Osteocyte (in vitro differentiated cells): Measurements from ENCODE around the gene SNX20. TPM values are rescaled to one million over a fixed set of nuclear protein-coding genes. Genes with fewer than 3 reads are reported as not detected.

Source experiments
- DNase-seq: peaks from one replicate; pipeline ENCODE4 v3.0.0; 2021; ENCODE audit warnings: mixed read lengths; ENCODE audit not compliant: unreplicated experiment; ENCODE audit errors: extremely low spot score
- H3K27ac Mint-ChIP-seq: one replicate; pipeline ENCODE4 v1.8.0; 2021; ENCODE audit warnings: mild to moderate bottlenecking, mixed read lengths; ENCODE audit not compliant: unreplicated experiment
- H3K27me3 Mint-ChIP-seq: one replicate; pipeline ENCODE4 v1.8.0; 2021; ENCODE audit warnings: mixed read lengths; ENCODE audit not compliant: unreplicated experiment
- H3K36me3 Mint-ChIP-seq: one replicate; pipeline ENCODE4 v1.8.0; 2021; ENCODE audit warnings: mixed read lengths; ENCODE audit not compliant: unreplicated experiment
- H3K4me1 Mint-ChIP-seq: one replicate; pipeline ENCODE4 v1.8.0; 2021; ENCODE audit warnings: mixed read lengths; ENCODE audit not compliant: unreplicated experiment
- H3K4me3 Mint-ChIP-seq: one replicate; pipeline ENCODE4 v1.8.0; 2021; ENCODE audit warnings: mild to moderate bottlenecking, moderate library complexity, mixed read lengths; ENCODE audit not compliant: unreplicated experiment
- H3K9me3 Mint-ChIP-seq: one replicate; pipeline ENCODE4 v1.8.0; 2021; ENCODE audit warnings: mixed read lengths; ENCODE audit not compliant: unreplicated experiment
- total RNA-seq: library from RNA; stranded (reverse); gene quantifications from 2 replicates; pipeline ENCODE4 v1.2.1, GENCODE V29; 2021
- TF ChIP-seq, protein P1 (sequence below): fragments of 200-600 bp; sonication (generic); IDR thresholded peaks from 2 replicates; pipeline ENCODE4 v1.5.0; 2021; ENCODE audit warnings: antibody characterized with exemption, mild to moderate bottlenecking, moderate library complexity

SNX20 gene
- total RNA-seq, 1 donor from 2014 or later = not detected

DNA sequence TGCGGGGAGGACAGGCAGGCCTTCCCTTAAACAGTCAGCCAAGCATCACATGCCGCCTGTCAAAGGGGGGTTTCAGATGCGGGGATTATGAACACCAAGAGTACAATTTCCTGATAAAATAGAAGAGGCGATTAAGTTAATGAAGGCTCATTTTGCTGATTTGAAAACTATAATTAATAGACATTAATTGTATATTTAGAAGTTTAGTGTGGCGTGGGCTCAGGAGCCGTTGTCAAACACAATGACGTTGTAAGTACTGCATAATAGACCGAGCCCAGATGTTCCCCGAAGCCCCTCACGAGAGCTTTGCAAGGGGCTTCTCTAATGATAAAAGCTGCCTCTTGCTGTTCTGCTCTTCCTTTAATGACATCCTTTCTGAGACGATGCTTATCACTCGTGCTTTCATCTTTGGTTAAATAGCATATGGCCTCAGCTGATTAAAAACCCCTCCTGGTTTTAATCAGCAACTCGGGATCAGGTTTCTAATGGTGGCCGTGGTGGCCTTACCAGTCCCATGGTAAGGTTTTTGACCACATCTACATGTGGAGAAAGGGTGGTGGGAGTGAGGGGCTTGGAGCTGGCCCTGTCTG is 28.2 kb downstream of the SNX20 start:
- DNase-seq = no peak
- no peak overlapping the region for H3K27ac Mint-ChIP-seq
- TF ChIP-seq, protein P1, sequence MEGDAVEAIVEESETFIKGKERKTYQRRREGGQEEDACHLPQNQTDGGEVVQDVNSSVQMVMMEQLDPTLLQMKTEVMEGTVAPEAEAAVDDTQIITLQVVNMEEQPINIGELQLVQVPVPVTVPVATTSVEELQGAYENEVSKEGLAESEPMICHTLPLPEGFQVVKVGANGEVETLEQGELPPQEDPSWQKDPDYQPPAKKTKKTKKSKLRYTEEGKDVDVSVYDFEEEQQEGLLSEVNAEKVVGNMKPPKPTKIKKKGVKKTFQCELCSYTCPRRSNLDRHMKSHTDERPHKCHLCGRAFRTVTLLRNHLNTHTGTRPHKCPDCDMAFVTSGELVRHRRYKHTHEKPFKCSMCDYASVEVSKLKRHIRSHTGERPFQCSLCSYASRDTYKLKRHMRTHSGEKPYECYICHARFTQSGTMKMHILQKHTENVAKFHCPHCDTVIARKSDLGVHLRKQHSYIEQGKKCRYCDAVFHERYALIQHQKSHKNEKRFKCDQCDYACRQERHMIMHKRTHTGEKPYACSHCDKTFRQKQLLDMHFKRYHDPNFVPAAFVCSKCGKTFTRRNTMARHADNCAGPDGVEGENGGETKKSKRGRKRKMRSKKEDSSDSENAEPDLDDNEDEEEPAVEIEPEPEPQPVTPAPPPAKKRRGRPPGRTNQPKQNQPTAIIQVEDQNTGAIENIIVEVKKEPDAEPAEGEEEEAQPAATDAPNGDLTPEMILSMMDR = no peak

DNA sequence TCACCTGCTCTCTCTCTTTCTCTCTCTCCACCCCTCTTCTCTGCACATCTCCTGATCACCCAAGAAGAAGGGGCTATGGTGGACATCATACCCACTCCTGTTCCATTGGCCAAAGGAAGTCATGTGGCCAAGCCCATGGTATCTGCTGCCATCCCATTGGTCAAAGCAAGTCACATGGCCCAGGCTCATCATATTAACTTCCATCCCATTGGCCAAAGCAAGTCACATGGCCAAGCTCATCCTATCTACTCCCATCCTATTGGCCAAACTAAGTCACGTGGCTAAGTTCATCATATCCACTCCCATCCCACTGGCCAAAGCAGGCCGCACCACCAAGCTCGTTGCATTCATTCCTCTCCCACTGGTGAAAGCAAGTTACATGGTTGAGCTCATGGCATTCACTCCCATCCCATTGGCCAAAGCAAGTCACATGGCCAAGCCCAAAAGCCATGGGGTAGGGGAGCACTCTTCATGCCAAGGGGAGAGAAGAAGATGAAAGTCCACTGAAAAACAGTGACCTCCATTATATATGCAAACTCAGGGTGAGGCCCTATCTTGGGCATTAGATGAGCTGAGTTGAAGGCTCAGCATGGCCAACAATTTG is 29.2 kb downstream of the SNX20 start:
- H3K36me3 Mint-ChIP-seq = no peaks in the 10 kb centered on the region
- H3K4me1 Mint-ChIP-seq = no peaks in the 10 kb centered on the region
- no peak overlapping the region for H3K27ac Mint-ChIP-seq
- no peak for DNase-seq
- peaks cover 4% of the 10 kb centered on the region for H3K9me3 Mint-ChIP-seq
- peaks cover 13% of the 10 kb centered on the region for H3K27me3 Mint-ChIP-seq
- no peak overlapping the region for H3K4me3 Mint-ChIP-seq
- TF ChIP-seq, protein P1 = no peak

More for the DNA sequence above, 28.2 kb downstream of the SNX20 start:
- Mint-ChIP-seq H3K36me3 (no peaks in the 10 kb centered on the region), H3K4me3 (no peak overlapping the region), H3K4me1 (no peaks in the 10 kb centered on the region), H3K9me3 (peaks cover 4% of the 10 kb centered on the region), H3K27me3 (peaks cover 7% of the 10 kb centered on the region)

DNA sequence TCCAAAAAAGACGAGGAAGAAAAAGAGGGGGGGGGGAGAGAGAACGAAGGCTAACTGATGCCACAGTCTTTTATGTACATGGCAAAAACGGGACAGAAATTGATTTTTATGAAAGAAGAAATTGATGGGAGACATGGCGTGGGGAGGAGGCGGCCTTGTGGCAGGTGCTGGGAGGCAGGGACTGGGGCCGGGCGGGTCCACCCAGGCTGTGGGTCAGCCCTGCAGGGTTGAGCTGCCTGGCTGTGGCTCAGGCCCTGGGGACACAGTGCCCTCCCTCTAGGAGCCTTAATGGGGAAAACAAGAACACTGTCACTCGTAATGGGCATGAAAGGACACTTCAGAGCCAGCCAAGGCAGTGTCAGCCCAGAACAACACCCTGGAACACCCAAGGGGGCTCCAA is 34.8 kb downstream of the SNX20 start:
- H3K4me3 Mint-ChIP-seq = no peak overlapping the region
- H3K27me3 Mint-ChIP-seq = peaks cover 25% of the 10 kb centered on the region
- DNase-seq = no peak
- H3K36me3 Mint-ChIP-seq = no peaks in the 10 kb centered on the region
- H3K4me1 Mint-ChIP-seq = no peaks in the 10 kb centered on the region
- TF ChIP-seq, protein P1 = no peak
- H3K9me3 Mint-ChIP-seq = no peaks in the 10 kb centered on the region
- no peak overlapping the region for H3K27ac Mint-ChIP-seq

DNA sequence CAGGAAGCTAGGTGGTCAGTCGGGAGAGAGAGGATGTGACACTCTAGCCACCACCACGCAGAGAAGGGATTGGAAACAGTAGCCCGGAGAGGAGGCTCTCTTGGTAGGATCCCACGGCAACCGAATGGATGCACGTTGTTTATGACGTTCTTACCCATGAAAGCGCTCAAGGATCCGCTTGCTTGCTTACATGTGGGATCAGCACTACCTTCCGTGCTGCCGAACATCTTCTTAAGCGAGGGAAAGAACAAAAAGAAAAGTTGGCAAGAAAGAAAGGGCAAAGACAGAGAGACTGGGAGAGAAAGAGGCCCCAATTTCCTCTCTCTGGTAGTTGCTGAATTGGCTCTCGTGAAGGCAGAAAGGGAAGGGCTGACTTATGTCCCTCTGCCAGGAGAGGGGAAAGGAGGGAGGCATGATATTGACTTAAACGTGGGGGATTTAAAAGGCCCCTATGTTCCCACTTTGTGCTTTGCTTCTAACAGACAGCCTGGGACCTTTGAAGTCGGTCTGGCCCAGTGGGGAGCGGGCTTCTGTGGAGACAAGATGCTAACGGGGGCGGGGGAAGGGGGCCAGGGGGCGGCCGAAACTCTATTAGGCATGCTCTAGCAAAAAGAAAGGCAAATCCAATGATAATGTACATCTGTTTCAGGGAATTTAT is 35.4 kb downstream of the SNX20 start:
- H3K4me1 Mint-ChIP-seq = no peaks in the 10 kb centered on the region
- no peaks in the 10 kb centered on the region for H3K9me3 Mint-ChIP-seq
- peaks cover 25% of the 10 kb centered on the region for H3K27me3 Mint-ChIP-seq
- no peak for DNase-seq
- no peaks in the 10 kb centered on the region for H3K36me3 Mint-ChIP-seq
- TF ChIP-seq, protein P1 = no peak
- H3K4me3 Mint-ChIP-seq = no peak overlapping the region
- no peak overlapping the region for H3K27ac Mint-ChIP-seq

DNA sequence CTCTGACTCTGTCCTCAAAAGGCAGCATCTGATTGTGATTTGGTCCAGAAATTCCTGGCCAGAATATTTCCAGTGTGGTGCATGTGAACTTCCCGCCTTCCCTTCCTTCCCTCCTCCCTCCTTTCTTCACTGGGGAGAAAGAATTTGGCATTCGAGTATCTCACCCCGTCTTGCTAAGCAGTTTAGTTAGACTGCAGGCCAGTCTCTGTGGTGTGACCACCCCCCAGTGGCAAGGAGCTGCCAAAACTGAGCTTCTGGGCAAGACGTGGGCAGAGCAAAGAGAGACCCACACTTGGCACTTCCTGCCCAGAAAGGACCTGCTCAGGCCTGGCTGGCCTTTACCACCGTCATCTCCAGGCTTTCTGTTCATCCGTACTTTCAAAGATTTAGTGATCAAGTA is 36.4 kb downstream of the SNX20 start:
- TF ChIP-seq, protein P1 = peak; percentile 44
- peaks cover 25% of the 10 kb centered on the region for H3K27me3 Mint-ChIP-seq
- H3K9me3 Mint-ChIP-seq = no peaks in the 10 kb centered on the region
- H3K27ac Mint-ChIP-seq = no peak overlapping the region
- no peak for DNase-seq
- no peaks in the 10 kb centered on the region for H3K4me1 Mint-ChIP-seq
- no peaks in the 10 kb centered on the region for H3K36me3 Mint-ChIP-seq
- no peak overlapping the region for H3K4me3 Mint-ChIP-seq
